Measurements from ENCODE around the gene SAMD13.

Gene SAMD13

GRCh38 chr1:84347932-84348555 is 46.5 kb downstream of the SAMD13 start:
- no peak for FAIRE-seq

DNA sequence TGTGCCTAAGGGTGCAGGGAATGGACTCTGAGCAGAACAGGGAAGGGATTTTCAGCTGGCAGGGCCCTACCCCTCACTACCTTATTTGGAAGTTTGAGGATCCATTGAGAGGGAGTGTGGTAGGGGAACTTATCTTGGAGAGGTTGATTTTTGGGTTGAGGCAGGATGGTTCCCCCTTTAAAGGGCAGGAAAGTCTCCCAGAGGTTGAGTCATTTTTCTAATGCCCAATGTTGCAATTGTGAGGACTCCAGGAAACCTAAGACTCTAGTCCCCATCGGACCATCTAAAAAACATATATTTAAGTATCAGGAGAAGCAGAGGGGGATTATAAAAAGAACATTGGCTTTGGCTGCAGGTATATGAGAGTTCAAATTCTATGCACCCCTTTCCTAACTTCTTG is 47.3 kb downstream of the SAMD13 start:
- FAIRE-seq, result no peak

GRCh38 chr1:84350104-84350503 is 48.6 kb downstream of the SAMD13 start:
- FAIRE-seq, result no peak

DNA sequence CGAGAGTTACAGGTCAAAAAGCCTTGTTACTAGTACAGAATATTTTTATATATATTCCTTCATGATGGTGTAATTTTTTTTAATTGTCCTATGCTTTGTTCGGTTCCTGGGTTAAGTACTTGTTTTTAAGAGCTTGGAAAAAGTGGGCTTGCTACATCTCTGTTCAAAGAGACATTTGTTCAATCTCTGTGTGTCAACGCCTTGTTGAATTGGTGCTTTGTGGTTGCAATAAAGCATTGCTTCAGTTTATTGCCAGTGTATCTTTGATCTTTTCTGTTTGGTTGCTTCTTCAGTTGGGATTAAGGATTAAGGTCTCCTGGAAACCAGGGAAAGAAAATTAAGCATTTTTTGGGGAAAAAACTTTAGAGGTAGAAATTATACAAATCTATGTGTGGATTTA is 49.0 kb downstream of the SAMD13 start:
- FAIRE-seq, result no peak

GRCh38 chr1:84352298-84353106 is 51.0 kb downstream of the SAMD13 start:
- FAIRE-seq, result no peak

DNA sequence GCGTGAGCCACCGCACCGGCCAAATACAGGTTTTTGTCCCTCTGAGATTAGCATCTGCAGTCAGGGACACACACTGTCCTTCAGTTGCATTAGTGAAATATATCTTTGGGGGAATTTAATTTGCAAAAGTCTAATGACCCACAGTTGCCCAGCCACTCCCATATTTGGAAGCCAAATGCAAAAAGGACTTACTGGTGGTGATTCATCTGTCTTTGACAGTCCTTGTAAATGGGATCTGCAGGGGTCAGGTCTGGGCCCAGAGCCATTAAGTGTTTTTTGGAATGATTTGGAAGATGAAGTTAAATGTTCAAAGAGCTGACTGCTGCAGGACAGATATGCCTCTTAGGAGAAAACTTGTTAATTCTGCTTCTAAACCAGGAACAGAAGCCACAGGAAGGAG is 52.2 kb downstream of the SAMD13 start:
- FAIRE-seq, result no peak

- FAIRE-seq, result no peak
Measured at GRCh38 chr1:84355556-84355955, 54.0 kb downstream of the SAMD13 start.

GRCh38 chr1:84356881-84357280 is 55.4 kb downstream of the SAMD13 start:
- FAIRE-seq, result no peak

- no peak for FAIRE-seq
Measured at GRCh38 chr1:84358695-84359094, 57.2 kb downstream of the SAMD13 start.

- FAIRE-seq, result no peak
Measured at GRCh38 chr1:84360316-84360715, 58.8 kb downstream of the SAMD13 start.

- no peak for FAIRE-seq
Measured at GRCh38 chr1:84361796-84362195, 60.3 kb downstream of the SAMD13 start.

DNA sequence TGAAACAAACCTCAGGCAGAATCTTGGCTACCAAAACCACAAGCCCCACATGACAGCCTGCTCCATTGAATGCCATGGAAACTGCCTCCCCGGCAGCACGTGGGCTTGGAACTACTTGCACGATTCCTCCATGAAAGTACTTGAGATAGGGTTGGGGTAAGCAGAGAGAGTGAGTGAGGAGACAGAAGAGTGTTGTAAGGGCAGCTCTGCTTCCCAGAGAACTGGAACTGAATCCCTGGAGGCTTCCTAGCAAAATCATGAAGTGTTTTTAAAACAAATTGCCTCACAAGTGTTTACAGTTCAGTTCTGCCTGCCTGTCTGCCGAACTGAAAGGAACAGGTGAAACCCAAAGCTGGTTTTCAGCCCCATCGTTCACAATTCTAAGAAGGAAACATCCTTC is 61.5 kb downstream of the SAMD13 start:
- FAIRE-seq, result no peak

GRCh38 chr1:84363622-84364021 is 62.1 kb downstream of the SAMD13 start:
- no peak for FAIRE-seq

DNA sequence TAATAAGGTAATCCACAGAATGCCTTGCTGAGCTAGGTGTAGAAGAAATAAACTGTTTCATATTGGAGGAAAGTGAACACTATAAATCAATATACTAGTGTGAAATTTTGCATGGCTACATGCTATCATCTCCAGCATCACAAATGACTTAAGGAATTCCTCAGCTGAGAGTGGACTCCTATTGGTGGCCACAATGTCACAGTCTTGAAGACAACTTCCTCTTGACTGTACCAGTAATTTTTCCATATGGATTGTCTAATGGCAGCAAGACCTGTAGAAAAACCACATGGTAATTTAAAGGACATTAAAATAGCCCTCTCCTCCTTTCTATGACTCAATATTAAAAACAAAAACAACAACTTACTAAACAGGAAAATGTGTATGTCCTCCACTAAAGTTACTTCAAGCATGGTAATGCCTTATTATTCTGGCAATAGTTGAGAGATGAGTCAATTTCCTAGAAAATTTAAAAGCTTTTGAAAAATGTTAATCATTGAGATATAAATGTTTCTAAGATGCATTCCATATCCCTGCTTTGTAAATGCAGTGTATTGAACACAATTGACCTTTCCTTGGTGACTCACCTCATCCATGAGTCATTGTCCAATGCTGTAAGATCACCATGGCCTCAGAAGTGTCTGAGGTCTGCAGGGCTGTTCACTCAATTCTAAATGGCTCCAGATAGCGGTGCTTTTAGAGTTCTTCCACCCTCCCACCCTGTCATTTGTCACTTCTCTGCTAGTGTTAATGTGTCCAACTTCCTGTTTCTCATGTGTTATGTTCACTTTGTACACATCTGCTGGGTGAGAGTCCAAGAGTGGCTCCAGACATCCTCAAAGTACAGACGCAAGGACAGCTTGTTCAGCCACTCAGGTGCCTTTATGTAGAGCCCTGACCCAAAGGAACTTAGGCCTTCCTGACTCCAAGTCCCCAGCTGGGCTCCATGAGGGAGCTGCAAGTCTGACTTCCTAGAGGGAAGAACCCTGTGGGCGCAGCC is 64.0 kb downstream of the SAMD13 start:
- FAIRE-seq, result no peak

- no peak for FAIRE-seq
Measured at GRCh38 chr1:84366786-84367185, 65.3 kb downstream of the SAMD13 start.

DNA sequence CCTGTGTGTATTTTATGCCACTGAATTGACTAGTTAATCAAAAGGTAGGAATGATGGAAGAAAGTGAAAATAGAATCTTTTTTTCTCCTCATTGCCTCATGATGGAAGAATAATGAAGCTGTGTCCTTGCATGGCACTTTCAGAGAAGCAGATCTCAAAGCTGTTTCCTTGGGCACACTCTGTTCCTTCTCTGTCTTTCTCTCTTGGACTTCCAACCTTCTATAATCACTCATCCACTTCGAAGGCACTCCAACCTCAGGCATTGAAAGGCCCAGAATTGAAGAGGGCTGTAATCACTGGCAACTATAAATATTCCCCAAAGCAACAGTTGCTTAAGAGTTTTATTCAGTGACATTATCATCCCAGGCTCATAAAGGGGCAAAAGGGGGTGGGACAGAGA is 65.7 kb downstream of the SAMD13 start:
- FAIRE-seq, result no peak

- no peak for FAIRE-seq
Measured at GRCh38 chr1:84368441-84368840, 66.9 kb downstream of the SAMD13 start.

DNA sequence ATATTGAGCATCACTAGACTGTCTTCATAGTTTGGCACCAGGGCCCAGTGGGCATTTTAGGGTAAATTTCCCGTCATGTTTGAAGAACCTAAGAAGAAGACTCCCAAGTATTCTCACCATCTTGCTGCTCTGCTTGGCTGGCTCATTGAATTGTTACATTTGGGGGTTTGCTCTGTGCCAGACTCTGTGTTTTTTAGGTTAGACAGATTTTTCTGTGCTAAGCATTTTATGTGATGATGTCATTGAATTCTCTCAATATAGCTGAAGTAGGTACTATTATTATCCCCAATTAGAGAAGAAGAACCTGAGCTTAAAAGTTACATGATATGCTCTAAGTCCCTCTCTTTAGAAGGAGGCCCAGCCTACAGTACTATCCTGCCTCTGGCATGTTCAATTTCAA is 68.8 kb downstream of the SAMD13 start:
- no peak for FAIRE-seq

DNA sequence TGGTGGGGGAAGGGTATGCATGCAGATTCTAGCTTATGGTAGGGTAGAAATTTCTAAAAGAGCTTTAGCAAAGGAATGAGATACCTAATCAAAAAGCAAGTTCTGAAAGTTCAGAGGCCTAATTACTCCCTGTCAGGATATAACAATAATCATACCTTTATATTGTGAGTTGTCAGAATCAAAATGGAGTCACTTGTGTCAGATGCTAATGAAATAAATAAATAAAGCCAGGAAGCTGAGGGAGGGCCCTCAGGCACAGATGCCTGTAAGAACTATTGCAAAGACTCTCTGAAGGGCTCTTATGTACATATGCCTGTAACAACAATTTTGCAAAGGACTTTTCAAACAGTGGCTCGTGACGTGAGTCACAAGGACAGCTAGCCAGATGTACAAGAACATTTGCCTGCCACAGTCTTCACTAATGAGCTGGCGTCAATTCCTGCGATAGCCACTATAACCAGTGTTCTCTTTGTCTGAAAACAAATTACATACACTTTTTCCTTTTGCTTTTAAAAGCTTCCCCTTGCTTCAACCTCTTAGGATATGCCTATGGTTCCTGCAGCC is 69.4 kb downstream of the SAMD13 start:
- FAIRE-seq, result no peak

DNA sequence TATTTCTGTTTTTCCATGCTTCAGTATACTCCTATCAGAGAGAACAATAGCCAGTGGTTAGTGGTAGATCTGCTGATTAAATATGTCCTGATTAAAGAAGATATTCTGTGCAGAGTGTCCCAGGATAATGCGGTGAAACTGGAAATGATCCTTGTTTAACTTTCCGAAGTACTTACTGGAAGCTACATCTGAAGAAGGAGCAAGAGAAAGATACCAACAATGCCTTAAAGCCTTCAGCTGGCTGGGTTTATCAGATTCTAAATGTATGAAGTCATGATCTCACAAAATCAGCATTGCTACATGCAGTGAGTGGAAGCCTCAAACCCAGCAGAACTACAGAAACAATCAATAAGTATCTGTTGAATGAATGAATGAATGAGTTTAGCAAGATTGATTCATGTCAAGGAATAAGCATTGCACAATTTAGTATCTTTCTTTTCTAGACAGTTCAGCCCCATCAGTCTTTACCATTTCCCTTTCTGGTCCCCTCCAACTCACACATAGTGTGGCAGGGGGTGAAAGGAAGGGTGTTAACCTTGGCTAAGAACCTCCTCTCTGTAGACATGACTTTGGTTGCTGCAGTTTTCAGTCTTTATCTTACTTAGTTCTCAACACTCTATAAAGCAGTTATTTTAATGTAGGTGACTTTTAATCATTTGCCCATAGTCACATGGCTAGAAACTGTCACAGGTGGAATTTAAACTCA is 72.1 kb downstream of the SAMD13 start:
- FAIRE-seq, result no peak

- no peak for FAIRE-seq
Measured at GRCh38 chr1:84374991-84375696, 73.6 kb downstream of the SAMD13 start.

Data from A204.1 (cell line).